G401 (cell line): ENCODE data around the gene GPAM. TPM values are rescaled to one million over a fixed set of nuclear protein-coding genes. Genes with fewer than 3 reads are reported as not detected.
"Not testable (repeated sequence)": the region's sequence is repeated elsewhere in the genome, so short reads cannot be mapped to it uniquely, and the experiment has no call there.

Source experiments
- DNase-seq: peaks from one replicate; pipeline ENCODE4 v3.0.0-alpha.2; 2015; ENCODE audit warnings: low spot score
- in situ Hi-C: cut with HindIII; loops from 2 replicates; pipeline ENCODE4 v1.10.0; 2016; ENCODE audit warnings: low sequenced_read_pairs, mixed read lengths
- total RNA-seq: library from RNA; depleted of rRNA; stranded (reverse); fragments of >200 nt; shearing (Covaris generic); gene quantifications from 2 replicates; pipeline ENCODE4 v1.2.3, GENCODE V29; 2014; rRNA removed

Gene GPAM
- total RNA-seq, 1 experiment from 2014 or later, result 18.1 TPM

- in situ Hi-C loops, result no loop called here
- peak; percentile 89 for DNase-seq
These were observed 43.2 kb downstream of the GPAM start for GRCh38 chr10:112140110-112140970.

DNA sequence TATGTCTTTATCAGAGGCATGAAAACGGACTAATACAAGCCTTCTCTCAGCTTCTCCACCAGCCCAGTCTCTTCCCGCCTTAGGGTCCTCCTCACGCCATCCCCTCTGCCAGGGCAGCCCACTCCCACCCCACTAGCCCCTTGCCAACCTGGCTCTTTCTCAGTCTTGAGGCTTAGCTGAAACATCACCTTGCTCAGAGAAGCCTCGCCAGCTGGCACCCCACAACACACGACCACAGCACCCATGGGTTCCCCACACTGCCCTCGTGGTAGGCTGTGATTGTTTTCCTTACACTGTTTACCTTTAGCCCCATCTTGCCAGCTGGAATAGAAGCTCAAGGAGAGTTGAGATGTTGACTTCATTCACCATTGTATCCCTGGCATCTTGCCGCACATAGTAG, 44.4 kb downstream of the GPAM start:
- DNase-seq, result no peak
- in situ Hi-C loops, result no loop called here

DNA sequence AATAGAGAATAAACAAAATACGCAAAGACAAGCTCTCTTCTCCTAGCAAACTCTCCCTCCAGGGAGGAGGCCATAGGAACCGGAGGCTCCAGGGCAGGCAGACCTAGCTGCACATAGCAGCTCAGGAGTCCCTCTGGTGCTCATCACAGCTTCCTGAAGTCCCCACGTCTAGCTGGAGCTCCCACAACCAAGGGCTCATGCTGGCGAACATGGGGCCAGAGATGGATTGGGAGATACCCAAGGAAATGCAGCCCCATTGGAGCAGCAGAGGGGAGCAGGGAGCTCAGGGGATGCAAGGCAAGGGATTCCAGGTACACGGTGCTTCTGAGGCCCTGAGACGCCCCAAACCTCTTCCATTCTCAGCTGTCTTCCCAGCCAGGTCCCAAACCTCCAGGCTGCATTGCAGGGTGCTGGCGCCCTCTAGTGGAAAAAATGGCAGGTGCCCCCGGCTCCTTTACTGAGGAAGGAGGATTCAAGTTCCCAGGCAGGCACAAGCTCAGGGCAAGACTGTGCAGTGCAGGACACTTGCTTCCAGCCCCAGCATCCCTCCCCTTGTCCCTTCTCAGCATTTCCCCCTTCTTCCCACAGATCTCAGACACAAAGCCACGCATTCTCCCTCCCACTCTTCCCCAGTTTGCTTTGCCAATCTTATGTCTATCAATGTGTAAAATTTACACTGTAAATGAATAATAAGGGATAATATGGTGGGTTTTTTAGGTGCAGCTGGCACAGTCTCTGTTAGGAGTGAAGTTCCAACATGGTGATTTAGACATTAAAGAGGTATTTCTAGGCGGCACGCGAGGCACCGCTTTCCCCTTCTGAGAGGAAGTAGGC, 46.2 kb downstream of the GPAM start:
- peak; percentile 90 for DNase-seq
- in situ Hi-C loops, result no loop called here

GRCh38 chr10:112136486-112137153, 46.9 kb downstream of the GPAM start:
- in situ Hi-C loops, result no loop called here
- no peak for DNase-seq

- DNase-seq, result no peak
- in situ Hi-C loops, result no loop called here
These were observed 48.0 kb downstream of the GPAM start for GRCh38 chr10:112135604-112136003.

- in situ Hi-C loops, result no loop called here
- DNase-seq, result no peak
These were observed 51.1 kb downstream of the GPAM start for GRCh38 chr10:112132435-112132834.

GRCh38 chr10:112131996-112132395, 51.6 kb downstream of the GPAM start:
- in situ Hi-C loops, result no loop called here
- DNase-seq, result no peak

GRCh38 chr10:112131346-112131745, 52.2 kb downstream of the GPAM start:
- in situ Hi-C loops, result no loop called here
- no peak for DNase-seq

DNA sequence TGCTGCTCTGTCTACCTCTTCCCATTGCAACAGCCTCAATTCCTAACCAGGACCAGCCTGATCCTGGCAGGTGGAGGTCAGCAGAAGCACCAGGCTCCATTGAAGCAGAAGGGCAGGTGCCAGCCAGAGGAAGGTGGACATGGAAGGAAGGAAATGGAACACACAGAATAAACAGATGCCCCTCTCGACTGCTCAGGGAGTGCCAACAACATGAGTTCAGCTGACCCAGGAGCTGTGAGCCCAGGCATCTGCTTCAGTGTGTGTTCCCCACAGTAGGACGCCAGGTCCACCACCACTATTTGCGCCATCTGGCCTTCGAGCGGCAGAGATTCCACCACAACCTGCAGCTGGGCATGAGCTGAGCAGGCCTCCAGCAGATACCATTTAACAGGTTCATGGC, 56.7 kb downstream of the GPAM start:
- peak; percentile 93 for DNase-seq
- in situ Hi-C loops, result no loop called here

DNA sequence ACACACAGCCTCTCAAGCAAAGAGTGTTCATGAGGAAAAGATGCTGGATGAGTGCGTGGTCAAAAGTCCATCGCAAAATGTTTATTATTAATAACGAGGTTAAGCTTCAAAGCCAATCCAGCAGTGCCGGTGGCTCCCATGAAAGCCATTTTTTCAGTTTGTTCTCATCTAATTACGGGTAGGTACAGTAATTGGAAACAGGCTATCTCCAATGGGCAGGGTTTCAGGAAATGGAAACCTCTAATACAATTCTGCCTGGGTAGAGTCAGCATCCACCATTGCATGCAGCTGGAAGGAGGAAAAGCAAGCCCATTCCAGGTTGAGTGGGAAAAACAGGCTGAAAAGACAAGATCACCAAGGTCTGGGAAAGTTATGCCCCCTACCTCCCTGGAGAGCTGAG, 57.4 kb downstream of the GPAM start:
- no peak for DNase-seq
- in situ Hi-C loops, result no loop called here

GRCh38 chr10:112124866-112125265, 58.7 kb downstream of the GPAM start:
- in situ Hi-C loops, result no loop called here
- no peak for DNase-seq

DNA sequence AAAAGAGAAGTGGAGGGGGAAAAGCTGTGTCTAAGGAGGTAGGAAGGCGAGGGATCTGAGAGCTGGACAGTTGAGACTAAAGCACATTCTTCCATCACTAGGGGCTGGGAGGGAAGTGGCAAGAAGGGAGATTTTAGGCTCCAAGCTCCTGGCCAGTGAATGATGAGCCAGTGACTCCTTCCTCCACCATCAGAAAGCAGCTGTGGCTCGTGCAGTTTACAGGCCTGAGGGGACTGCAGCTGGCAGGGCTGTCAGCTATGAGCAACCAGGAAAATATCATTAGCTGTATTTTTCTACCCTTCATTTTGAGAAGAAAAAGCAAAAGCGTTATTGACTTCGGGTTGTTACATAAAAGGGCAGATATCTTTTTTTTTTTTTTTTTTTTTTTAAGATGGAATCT, 60.7 kb downstream of the GPAM start:
- in situ Hi-C loops, result no loop called here
- no peak for DNase-seq

DNA sequence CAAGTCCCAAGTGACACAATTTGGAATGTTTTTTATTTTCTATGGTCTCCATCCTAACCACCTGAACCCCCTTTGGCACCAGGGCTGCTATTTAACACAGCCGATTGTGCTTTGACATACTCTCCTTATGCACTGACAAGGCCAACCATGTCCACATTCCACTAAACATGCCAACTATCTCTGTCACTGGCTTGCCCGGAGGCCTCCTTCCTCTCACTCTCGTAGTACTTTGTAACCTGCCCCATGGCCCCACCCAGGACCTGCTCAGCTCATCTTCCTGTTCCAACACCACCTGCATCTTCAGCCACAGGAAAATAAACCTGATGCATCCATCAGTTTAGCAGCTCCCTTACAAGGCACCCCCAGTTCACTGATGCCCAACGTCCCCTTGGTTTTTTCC, 63.1 kb downstream of the GPAM start:
- DNase-seq, result no peak
- in situ Hi-C loops, result no loop called here

- in situ Hi-C loops, result no loop called here
- no peak for DNase-seq
These were observed 67.7 kb downstream of the GPAM start for GRCh38 chr10:112115781-112116385.

- in situ Hi-C loops, DNase-seq: not testable (repeated sequence)
These were observed 73.8 kb downstream of the GPAM start for GRCh38 chr10:112109779-112110178.

Other genes with a start within 250 kb of the GPAM start
- not detected in 2 replicates for gene TECTB, start 99.6 kb upstream of the GPAM start, total RNA-seq
- gene ACSL5, start 190.4 kb upstream of the GPAM start, total RNA-seq, result 0.81 TPM in 1 of 2 replicates, not detected in the other